PC-3 (cell line): ENCODE data around the gene CLEC1A.

ENCODE experiments used
- EZH2 ChIP-seq: fragments of 300-600 bp; sonication (generic); IDR thresholded peaks from one replicate; pipeline ENCODE4 v1.6.1; 2017; ENCODE audit warnings: antibody characterized with exemption, mild to moderate bottlenecking, low read length; ENCODE audit not compliant: unreplicated experiment
- EZH2phosphoT487 ChIP-seq: fragments of 300-600 bp; sonication (generic); IDR thresholded peaks from 2 replicates; pipeline ENCODE4 v1.6.1; 2018; ENCODE audit warnings: mild to moderate bottlenecking, antibody characterized with exemption, low read length, borderline replicate concordance
- TF ChIP-seq, protein P1 (sequence below): fragments of 300-600 bp; sonication (generic); conservative IDR thresholded peaks from 2 replicates; pipeline ENCODE4 v1.5.1; 2017; ENCODE audit warnings: antibody characterized with exemption, low read depth, mild to moderate bottlenecking, low read length

DNA sequence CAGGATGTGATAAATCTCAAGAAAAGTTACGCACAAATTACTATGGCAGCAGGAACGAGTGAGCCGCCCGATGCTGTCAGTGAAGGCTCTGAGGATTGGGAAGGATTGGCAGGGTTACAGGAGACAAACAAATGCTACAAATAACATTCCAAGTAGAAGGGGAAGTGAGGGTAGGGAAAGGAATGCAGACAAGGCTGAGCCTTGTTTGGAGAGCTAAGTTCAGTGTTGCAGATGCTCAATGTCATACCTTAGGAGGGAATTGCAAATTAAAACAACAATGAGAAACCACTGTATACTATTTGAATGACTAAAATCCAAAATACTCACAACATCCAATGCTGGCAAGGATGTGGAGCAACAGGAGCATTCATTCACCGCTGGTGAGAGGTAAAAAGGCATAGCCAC lies 67.0 kb downstream of the CLEC1A start:
- TF ChIP-seq, protein P1, sequence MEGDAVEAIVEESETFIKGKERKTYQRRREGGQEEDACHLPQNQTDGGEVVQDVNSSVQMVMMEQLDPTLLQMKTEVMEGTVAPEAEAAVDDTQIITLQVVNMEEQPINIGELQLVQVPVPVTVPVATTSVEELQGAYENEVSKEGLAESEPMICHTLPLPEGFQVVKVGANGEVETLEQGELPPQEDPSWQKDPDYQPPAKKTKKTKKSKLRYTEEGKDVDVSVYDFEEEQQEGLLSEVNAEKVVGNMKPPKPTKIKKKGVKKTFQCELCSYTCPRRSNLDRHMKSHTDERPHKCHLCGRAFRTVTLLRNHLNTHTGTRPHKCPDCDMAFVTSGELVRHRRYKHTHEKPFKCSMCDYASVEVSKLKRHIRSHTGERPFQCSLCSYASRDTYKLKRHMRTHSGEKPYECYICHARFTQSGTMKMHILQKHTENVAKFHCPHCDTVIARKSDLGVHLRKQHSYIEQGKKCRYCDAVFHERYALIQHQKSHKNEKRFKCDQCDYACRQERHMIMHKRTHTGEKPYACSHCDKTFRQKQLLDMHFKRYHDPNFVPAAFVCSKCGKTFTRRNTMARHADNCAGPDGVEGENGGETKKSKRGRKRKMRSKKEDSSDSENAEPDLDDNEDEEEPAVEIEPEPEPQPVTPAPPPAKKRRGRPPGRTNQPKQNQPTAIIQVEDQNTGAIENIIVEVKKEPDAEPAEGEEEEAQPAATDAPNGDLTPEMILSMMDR: no peak
- TF ChIP-seq EZH2: no peak
- no peak for TF ChIP-seq EZH2phosphoT487
